ENCODE results near the gene LCNL1.

DNA sequence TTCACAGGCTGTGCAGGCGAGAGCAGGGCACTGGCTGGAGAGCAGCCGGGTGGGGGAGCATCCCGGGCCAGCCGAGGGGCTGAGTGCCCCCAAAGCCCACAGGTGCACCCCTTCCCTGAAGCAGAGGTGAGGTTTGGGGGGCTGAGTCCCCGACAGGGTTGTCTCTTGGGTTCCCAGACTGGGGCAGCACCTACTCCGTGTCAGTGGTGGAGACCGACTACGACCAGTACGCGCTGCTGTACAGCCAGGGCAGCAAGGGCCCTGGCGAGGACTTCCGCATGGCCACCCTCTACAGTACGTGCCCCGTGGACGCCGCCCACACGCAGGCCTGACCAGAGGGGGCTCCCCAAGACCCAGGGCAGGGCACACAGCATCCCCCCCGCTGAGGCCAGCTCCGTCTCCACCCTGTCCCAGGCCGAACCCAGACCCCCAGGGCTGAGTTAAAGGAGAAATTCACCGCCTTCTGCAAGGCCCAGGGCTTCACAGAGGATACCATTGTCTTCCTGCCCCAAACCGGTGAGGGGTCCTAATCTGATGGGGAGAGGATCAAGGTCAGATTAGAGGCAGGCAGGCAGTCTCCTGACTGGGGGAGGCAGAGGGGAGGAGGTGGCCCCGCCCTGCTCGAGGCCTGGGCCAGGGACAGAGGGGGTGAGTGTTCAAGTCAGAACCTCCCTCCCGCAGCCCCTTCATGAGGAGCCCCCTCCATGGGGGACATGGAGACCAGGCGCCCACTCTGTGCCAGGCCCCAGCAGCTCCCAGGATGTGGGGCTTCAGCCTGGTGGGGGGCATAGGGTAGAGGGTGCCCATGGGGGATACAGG lies 2.8 kb upstream of the LCNL1 start:
- TF ChIP-seq, protein P1, sequence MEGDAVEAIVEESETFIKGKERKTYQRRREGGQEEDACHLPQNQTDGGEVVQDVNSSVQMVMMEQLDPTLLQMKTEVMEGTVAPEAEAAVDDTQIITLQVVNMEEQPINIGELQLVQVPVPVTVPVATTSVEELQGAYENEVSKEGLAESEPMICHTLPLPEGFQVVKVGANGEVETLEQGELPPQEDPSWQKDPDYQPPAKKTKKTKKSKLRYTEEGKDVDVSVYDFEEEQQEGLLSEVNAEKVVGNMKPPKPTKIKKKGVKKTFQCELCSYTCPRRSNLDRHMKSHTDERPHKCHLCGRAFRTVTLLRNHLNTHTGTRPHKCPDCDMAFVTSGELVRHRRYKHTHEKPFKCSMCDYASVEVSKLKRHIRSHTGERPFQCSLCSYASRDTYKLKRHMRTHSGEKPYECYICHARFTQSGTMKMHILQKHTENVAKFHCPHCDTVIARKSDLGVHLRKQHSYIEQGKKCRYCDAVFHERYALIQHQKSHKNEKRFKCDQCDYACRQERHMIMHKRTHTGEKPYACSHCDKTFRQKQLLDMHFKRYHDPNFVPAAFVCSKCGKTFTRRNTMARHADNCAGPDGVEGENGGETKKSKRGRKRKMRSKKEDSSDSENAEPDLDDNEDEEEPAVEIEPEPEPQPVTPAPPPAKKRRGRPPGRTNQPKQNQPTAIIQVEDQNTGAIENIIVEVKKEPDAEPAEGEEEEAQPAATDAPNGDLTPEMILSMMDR (IDR thresholded peaks at IDR 0.05; ENCODE audit: insufficient read depth, low read depth, low read length) = no peak
- TF ChIP-seq EZH2 (IDR thresholded peaks at IDR 0.05; ENCODE audit: insufficient read depth, low read length) = no peak

All from astrocyte (in vitro differentiated cells and primary cell).